ENCODE results near the gene SYNE2.

SYNE2 gene

GRCh38 chr14:63981569-63981968, 128.8 kb downstream of the SYNE2 start:
- Histone ChIP-seq H3K36me3 (ENCODE audit: control insufficient read depth, insufficient read depth, low read length) (no peaks in the 10 kb centered on the region), H3K9ac (ENCODE audit: low read depth, low read length) (no peak overlapping the region), H3K4me1 (ENCODE audit: control insufficient read depth, insufficient read depth, low read length) (no peaks in the 10 kb centered on the region), H3K4me3 (ENCODE audit: low read depth, low read length) (no peak overlapping the region), H3K9me3 (ENCODE audit: control insufficient read depth, insufficient read depth, low read length) (no peaks in the 10 kb centered on the region), H3K27me3 (ENCODE audit: control insufficient read depth, insufficient read depth, low read length) (no peaks in the 10 kb centered on the region)

GRCh38 chr14:63982156-63982555, 129.4 kb downstream of the SYNE2 start:
- Histone ChIP-seq H3K9me3 (ENCODE audit: control insufficient read depth, insufficient read depth, low read length) (no peaks in the 10 kb centered on the region), H3K36me3 (ENCODE audit: control insufficient read depth, insufficient read depth, low read length) (no peaks in the 10 kb centered on the region), H3K4me1 (ENCODE audit: control insufficient read depth, insufficient read depth, low read length) (no peaks in the 10 kb centered on the region), H3K4me3 (ENCODE audit: low read depth, low read length) (no peak overlapping the region), H3K27me3 (ENCODE audit: control insufficient read depth, insufficient read depth, low read length) (no peaks in the 10 kb centered on the region), H3K9ac (ENCODE audit: low read depth, low read length) (no peak overlapping the region)

- Histone ChIP-seq H3K9ac (ENCODE audit: low read depth, low read length) (no peak overlapping the region), H3K36me3 (ENCODE audit: control insufficient read depth, insufficient read depth, low read length) (no peaks in the 10 kb centered on the region), H3K9me3 (ENCODE audit: control insufficient read depth, insufficient read depth, low read length) (no peaks in the 10 kb centered on the region), H3K27me3 (ENCODE audit: control insufficient read depth, insufficient read depth, low read length) (no peaks in the 10 kb centered on the region), H3K4me1 (ENCODE audit: control insufficient read depth, insufficient read depth, low read length) (no peaks in the 10 kb centered on the region), H3K4me3 (ENCODE audit: low read depth, low read length) (no peak overlapping the region)
Measured at GRCh38 chr14:63982629-63983028, 129.8 kb downstream of the SYNE2 start.

GRCh38 chr14:63986789-63987533, 134.2 kb downstream of the SYNE2 start:
- no peaks in the 10 kb centered on the region for H3K27me3 ChIP-seq (ENCODE audit: control insufficient read depth, insufficient read depth, low read length)
- no peak overlapping the region for H3K4me3 ChIP-seq (ENCODE audit: low read depth, low read length)
- H3K36me3 ChIP-seq (ENCODE audit: control insufficient read depth, insufficient read depth, low read length), result no peaks in the 10 kb centered on the region
- H3K9me3 ChIP-seq (ENCODE audit: control insufficient read depth, insufficient read depth, low read length), result no peaks in the 10 kb centered on the region
- H3K4me1 ChIP-seq (ENCODE audit: control insufficient read depth, insufficient read depth, low read length), result no peaks in the 10 kb centered on the region
- H3K9ac ChIP-seq (ENCODE audit: low read depth, low read length), result no peak overlapping the region

- H3K4me3 ChIP-seq (ENCODE audit: low read depth, low read length), result no peak overlapping the region
- H3K4me1 ChIP-seq (ENCODE audit: control insufficient read depth, insufficient read depth, low read length), result no peaks in the 10 kb centered on the region
- H3K9ac ChIP-seq (ENCODE audit: low read depth, low read length), result no peak overlapping the region
- H3K9me3 ChIP-seq (ENCODE audit: control insufficient read depth, insufficient read depth, low read length), result no peaks in the 10 kb centered on the region
- H3K27me3 ChIP-seq (ENCODE audit: control insufficient read depth, insufficient read depth, low read length), result no peaks in the 10 kb centered on the region
- no peaks in the 10 kb centered on the region for H3K36me3 ChIP-seq (ENCODE audit: control insufficient read depth, insufficient read depth, low read length)
Measured at GRCh38 chr14:63988579-63988978, 135.8 kb downstream of the SYNE2 start.

GRCh38 chr14:63991833-63992232, 139.0 kb downstream of the SYNE2 start:
- no peaks in the 10 kb centered on the region for H3K27me3 ChIP-seq (ENCODE audit: control insufficient read depth, insufficient read depth, low read length)

GRCh38 chr14:63992858-63993257, 140.1 kb downstream of the SYNE2 start:
- Histone ChIP-seq H3K4me3 (ENCODE audit: low read depth, low read length) (no peak overlapping the region), H3K9ac (ENCODE audit: low read depth, low read length) (no peak overlapping the region)

More at GRCh38 chr14:63991833-63992232, 139.0 kb downstream of the SYNE2 start:
- Histone ChIP-seq H3K4me3 (ENCODE audit: low read depth, low read length) (no peak overlapping the region), H3K9me3 (ENCODE audit: control insufficient read depth, insufficient read depth, low read length) (no peaks in the 10 kb centered on the region), H3K36me3 (ENCODE audit: control insufficient read depth, insufficient read depth, low read length) (peaks cover 3% of the 10 kb centered on the region), H3K9ac (ENCODE audit: low read depth, low read length) (no peak overlapping the region), H3K4me1 (ENCODE audit: control insufficient read depth, insufficient read depth, low read length) (no peaks in the 10 kb centered on the region)

GRCh38 chr14:63993992-63994391, 141.2 kb downstream of the SYNE2 start:
- Histone ChIP-seq H3K4me3 (ENCODE audit: low read depth, low read length) (no peak overlapping the region), H3K9ac (ENCODE audit: low read depth, low read length) (no peak overlapping the region), H3K27me3 (ENCODE audit: control insufficient read depth, insufficient read depth, low read length) (no peaks in the 10 kb centered on the region), H3K9me3 (ENCODE audit: control insufficient read depth, insufficient read depth, low read length) (no peaks in the 10 kb centered on the region), H3K4me1 (ENCODE audit: control insufficient read depth, insufficient read depth, low read length) (no peaks in the 10 kb centered on the region), H3K36me3 (ENCODE audit: control insufficient read depth, insufficient read depth, low read length) (peaks cover 3% of the 10 kb centered on the region)

More at GRCh38 chr14:63992858-63993257, 140.1 kb downstream of the SYNE2 start:
- no peaks in the 10 kb centered on the region for H3K27me3 ChIP-seq (ENCODE audit: control insufficient read depth, insufficient read depth, low read length)
- H3K36me3 ChIP-seq (ENCODE audit: control insufficient read depth, insufficient read depth, low read length), result peaks cover 3% of the 10 kb centered on the region
- H3K4me1 ChIP-seq (ENCODE audit: control insufficient read depth, insufficient read depth, low read length), result no peaks in the 10 kb centered on the region
- H3K9me3 ChIP-seq (ENCODE audit: control insufficient read depth, insufficient read depth, low read length), result no peaks in the 10 kb centered on the region

GRCh38 chr14:63995285-63995684, 142.5 kb downstream of the SYNE2 start:
- H3K9ac ChIP-seq (ENCODE audit: low read depth, low read length), result no peak overlapping the region
- no peaks in the 10 kb centered on the region for H3K27me3 ChIP-seq (ENCODE audit: control insufficient read depth, insufficient read depth, low read length)
- H3K4me1 ChIP-seq (ENCODE audit: control insufficient read depth, insufficient read depth, low read length), result no peaks in the 10 kb centered on the region
- no peak overlapping the region for H3K4me3 ChIP-seq (ENCODE audit: low read depth, low read length)
- H3K36me3 ChIP-seq (ENCODE audit: control insufficient read depth, insufficient read depth, low read length), result peaks cover 3% of the 10 kb centered on the region
- H3K9me3 ChIP-seq (ENCODE audit: control insufficient read depth, insufficient read depth, low read length), result no peaks in the 10 kb centered on the region

GRCh38 chr14:63996016-63996415, 143.2 kb downstream of the SYNE2 start:
- no peaks in the 10 kb centered on the region for H3K4me1 ChIP-seq (ENCODE audit: control insufficient read depth, insufficient read depth, low read length)
- H3K4me3 ChIP-seq (ENCODE audit: low read depth, low read length), result no peak overlapping the region
- H3K9ac ChIP-seq (ENCODE audit: low read depth, low read length), result no peak overlapping the region
- H3K9me3 ChIP-seq (ENCODE audit: control insufficient read depth, insufficient read depth, low read length), result no peaks in the 10 kb centered on the region
- no peaks in the 10 kb centered on the region for H3K27me3 ChIP-seq (ENCODE audit: control insufficient read depth, insufficient read depth, low read length)
- H3K36me3 ChIP-seq (ENCODE audit: control insufficient read depth, insufficient read depth, low read length), result peaks cover 6% of the 10 kb centered on the region

GRCh38 chr14:63996625-63997220, 143.9 kb downstream of the SYNE2 start:
- peaks cover 6% of the 10 kb centered on the region for H3K36me3 ChIP-seq (ENCODE audit: control insufficient read depth, insufficient read depth, low read length)
- H3K9me3 ChIP-seq (ENCODE audit: control insufficient read depth, insufficient read depth, low read length), result no peaks in the 10 kb centered on the region
- H3K27me3 ChIP-seq (ENCODE audit: control insufficient read depth, insufficient read depth, low read length), result no peaks in the 10 kb centered on the region
- no peak overlapping the region for H3K9ac ChIP-seq (ENCODE audit: low read depth, low read length)
- H3K4me1 ChIP-seq (ENCODE audit: control insufficient read depth, insufficient read depth, low read length), result no peaks in the 10 kb centered on the region
- no peak overlapping the region for H3K4me3 ChIP-seq (ENCODE audit: low read depth, low read length)

GRCh38 chr14:64000749-64001148, 147.9 kb downstream of the SYNE2 start:
- H3K27me3 ChIP-seq (ENCODE audit: control insufficient read depth, insufficient read depth, low read length), result no peaks in the 10 kb centered on the region
- H3K9me3 ChIP-seq (ENCODE audit: control insufficient read depth, insufficient read depth, low read length), result no peaks in the 10 kb centered on the region
- H3K4me3 ChIP-seq (ENCODE audit: low read depth, low read length), result no peak overlapping the region
- no peaks in the 10 kb centered on the region for H3K4me1 ChIP-seq (ENCODE audit: control insufficient read depth, insufficient read depth, low read length)
- no peak overlapping the region for H3K9ac ChIP-seq (ENCODE audit: low read depth, low read length)
- H3K36me3 ChIP-seq (ENCODE audit: control insufficient read depth, insufficient read depth, low read length), result peaks cover 6% of the 10 kb centered on the region
